RWPE2 (cell line): ENCODE results near the gene SMARCA4.
A peak's percentile ranks its signal among the peaks of the same experiment; 100 is the strongest.

Source experiments
- ATAC-seq: fragments of 200-7000 bp; cut with Tn5 transposase; 3 replicates; pipeline ENCODE4 v1.9.1; 2021; ENCODE audit warnings: low read depth
- DNase-seq: peaks from one replicate; pipeline ENCODE4 v3.0.0-alpha.2; 2020; ENCODE audit warnings: low spot score
- H3K27ac ChIP-seq: fragments of 450-650 bp; 2 replicates; pipeline ENCODE4 v1.5.1; 2017; ENCODE audit warnings: mild to moderate bottlenecking; ENCODE audit not compliant: poor library complexity, severe bottlenecking
- H3K27me3 ChIP-seq: fragments of 250-450 bp; sonication (Bioruptor Pico); 2 replicates; pipeline ENCODE4 v1.5.1; 2021; ENCODE audit warnings: mild to moderate bottlenecking, moderate library complexity; ENCODE audit not compliant: insufficient read depth, poor library complexity, severe bottlenecking
- H3K36me3 ChIP-seq: fragments of 250-450 bp; sonication (Bioruptor Pico); 2 replicates; pipeline ENCODE4 v1.5.1; 2020; ENCODE audit warnings: low read depth, mild to moderate bottlenecking, moderate library complexity
- H3K4me1 ChIP-seq: fragments of 250-450 bp; sonication (Bioruptor Pico); 2 replicates; pipeline ENCODE4 v1.5.1; 2021; ENCODE audit warnings: mild to moderate bottlenecking, moderate library complexity; ENCODE audit not compliant: insufficient read depth, poor library complexity, severe bottlenecking
- H3K4me3 ChIP-seq: fragments of 250-450 bp; sonication (Bioruptor Pico); 2 replicates; pipeline ENCODE4 v1.5.1; 2021; ENCODE audit warnings: mild to moderate bottlenecking, moderate library complexity; ENCODE audit not compliant: severe bottlenecking
- H3K9me3 ChIP-seq: fragments of 250-450 bp; sonication (Bioruptor Pico); 2 replicates; pipeline ENCODE4 v1.5.1; 2021; ENCODE audit warnings: mild to moderate bottlenecking, moderate library complexity; ENCODE audit not compliant: severe bottlenecking
- CTCF ChIP-seq: fragments of 450-650 bp; IDR thresholded peaks from one replicate; pipeline ENCODE4 v1.5.1; 2017; ENCODE audit warnings: mild to moderate bottlenecking, moderate library complexity; ENCODE audit not compliant: poor library complexity, severe bottlenecking

The SMARCA4 gene

GRCh38 chr19:10915130-10916091 lies 45.4 kb upstream of the SMARCA4 start:
- H3K27me3 ChIP-seq = no peaks in the 10 kb centered on the region
- no peaks in the 10 kb centered on the region for H3K9me3 ChIP-seq
- ATAC-seq (peak; percentile 97), DNase-seq (peak; percentile 83)
- TF ChIP-seq CTCF = peak; percentile 15
- H3K4me3 ChIP-seq = no peak overlapping the region
- peak overlapping the region; percentile 37 for H3K27ac ChIP-seq
- peaks cover 10% of the 10 kb centered on the region for H3K4me1 ChIP-seq
- H3K36me3 ChIP-seq = peaks cover 32% of the 10 kb centered on the region

GRCh38 chr19:10916602-10917001 lies 44.2 kb upstream of the SMARCA4 start:
- Histone ChIP-seq H3K27ac (no peak overlapping the region), H3K9me3 (no peaks in the 10 kb centered on the region), H3K4me3 (no peak overlapping the region), H3K36me3 (peaks cover 43% of the 10 kb centered on the region), H3K4me1 (peaks cover 10% of the 10 kb centered on the region), H3K27me3 (no peaks in the 10 kb centered on the region)
- DNase-seq = no peak
- ATAC-seq = no peak
- no peak for TF ChIP-seq CTCF

- H3K27ac ChIP-seq = no peak overlapping the region
Observed at GRCh38 chr19:10918359-10918758, 42.5 kb upstream of the SMARCA4 start.

GRCh38 chr19:10919352-10920287 lies 41.2 kb upstream of the SMARCA4 start:
- peaks cover 55% of the 10 kb centered on the region for H3K36me3 ChIP-seq

More at GRCh38 chr19:10918359-10918758, 42.5 kb upstream of the SMARCA4 start:
- DNase-seq = no peak
- no peak for TF ChIP-seq CTCF
- Histone ChIP-seq H3K9me3 (no peaks in the 10 kb centered on the region), H3K4me1 (peaks cover 10% of the 10 kb centered on the region), H3K36me3 (peaks cover 57% of the 10 kb centered on the region), H3K27me3 (no peaks in the 10 kb centered on the region), H3K4me3 (no peak overlapping the region)
- no peak for ATAC-seq

More at GRCh38 chr19:10919352-10920287, 41.2 kb upstream of the SMARCA4 start:
- no peak overlapping the region for H3K4me3 ChIP-seq
- no peak overlapping the region for H3K27ac ChIP-seq
- H3K4me1 ChIP-seq = peaks cover 10% of the 10 kb centered on the region
- H3K9me3 ChIP-seq = no peaks in the 10 kb centered on the region
- no peak for ATAC-seq
- no peaks in the 10 kb centered on the region for H3K27me3 ChIP-seq
- TF ChIP-seq CTCF = no peak
- DNase-seq = no peak
